Central memory CD4-positive, alpha-beta T cell (primary cell): ENCODE measurements around the gene ALDH1A2.
"Not testable (repeated sequence)": the region's sequence is repeated elsewhere in the genome, so short reads cannot be mapped to it uniquely, and the experiment has no call there.

Experiments
- DNase-seq: peaks from one replicate; pipeline ENCODE4 v3.0.0; 2022

Gene ALDH1A2

GRCh38 chr15:58039079-58040035 lies 26.2 kb downstream of the ALDH1A2 start:
- no peak for DNase-seq

GRCh38 chr15:58038426-58039078 lies 27.0 kb downstream of the ALDH1A2 start:
- no peak for DNase-seq

GRCh38 chr15:58037723-58038301 lies 27.7 kb downstream of the ALDH1A2 start:
- DNase-seq = no peak

GRCh38 chr15:58036579-58036978 lies 28.9 kb downstream of the ALDH1A2 start:
- DNase-seq = no peak

GRCh38 chr15:58028392-58028791 lies 37.1 kb downstream of the ALDH1A2 start:
- DNase-seq = not testable (repeated sequence)

GRCh38 chr15:58026552-58026951 lies 39.0 kb downstream of the ALDH1A2 start:
- no peak for DNase-seq

- no peak for DNase-seq
Observed at GRCh38 chr15:58026051-58026450, 39.5 kb downstream of the ALDH1A2 start.

GRCh38 chr15:58021332-58022230 lies 43.9 kb downstream of the ALDH1A2 start:
- no peak for DNase-seq

GRCh38 chr15:58019503-58020376 lies 45.8 kb downstream of the ALDH1A2 start:
- no peak for DNase-seq

- no peak for DNase-seq
Observed at GRCh38 chr15:58017869-58018268, 47.6 kb downstream of the ALDH1A2 start.

- no peak for DNase-seq
Observed at GRCh38 chr15:58016581-58017175, 48.8 kb downstream of the ALDH1A2 start.

- no peak for DNase-seq
Observed at GRCh38 chr15:58015565-58015964, 49.9 kb downstream of the ALDH1A2 start.

- no peak for DNase-seq
Observed at GRCh38 chr15:58014470-58014869, 51.0 kb downstream of the ALDH1A2 start.

GRCh38 chr15:58014040-58014439 lies 51.5 kb downstream of the ALDH1A2 start:
- DNase-seq = no peak

GRCh38 chr15:58010983-58011382 lies 54.5 kb downstream of the ALDH1A2 start:
- DNase-seq = no peak

GRCh38 chr15:58003810-58004209 lies 61.7 kb downstream of the ALDH1A2 start:
- DNase-seq = no peak

- no peak for DNase-seq
Observed at GRCh38 chr15:58002338-58003126, 63.0 kb downstream of the ALDH1A2 start.

- not testable (repeated sequence) for DNase-seq
Observed at GRCh38 chr15:57999699-58000098, 65.8 kb downstream of the ALDH1A2 start.

GRCh38 chr15:57996561-57996960 lies 69.0 kb downstream of the ALDH1A2 start:
- no peak for DNase-seq
